ENCODE data around the gene CMTM6. TPM values are rescaled to one million over a fixed set of nuclear protein-coding genes. Genes with fewer than 3 reads are reported as not detected.

Gene CMTM6
- total and polyA plus RNA-seq, 10 of the 15 experiments (the other 5 are each of a cell fraction or from before 2014, with no cell fraction given), result 27.1 to 97.3 (median 61.4) TPM

DNA sequence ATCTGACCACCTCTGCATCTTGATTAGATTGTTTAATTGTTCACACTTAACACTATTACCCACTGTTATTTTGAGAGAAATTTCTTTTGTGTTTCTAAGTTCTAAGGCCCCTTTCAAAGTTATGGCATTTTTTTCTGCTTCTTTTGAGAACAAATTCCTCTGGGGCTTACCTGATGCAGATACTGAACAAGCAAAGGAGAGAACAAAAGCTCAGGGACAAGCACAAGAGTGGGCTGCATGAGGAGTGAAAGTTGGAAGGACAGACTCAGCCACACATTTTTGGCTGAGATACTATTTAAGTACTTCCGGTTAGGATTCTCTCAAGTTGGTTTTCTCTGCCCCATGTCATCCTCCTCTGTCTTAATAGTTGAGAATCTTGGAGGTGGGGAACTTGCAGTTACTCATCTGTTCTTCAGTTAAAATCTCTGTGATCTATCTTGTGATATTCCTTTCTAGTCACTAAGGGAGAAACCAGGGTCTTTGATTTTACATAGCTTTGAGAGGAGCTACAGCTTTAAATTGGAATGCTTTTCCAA, 54.7 kb downstream of the CMTM6 start:
- in situ Hi-C loops (cut with MboI) (no loop called here), intact Hi-C loops (cut with micrococcal nuclease; ENCODE audit: unreplicated experiment) (no loop called here)
- no peaks in the 10 kb centered on the region for H4K20me1 ChIP-seq (ENCODE audit: control insufficient read depth, insufficient read depth)
- FAIRE-seq (no peak), DNase-seq (ENCODE audit: low read depth, low spot score) (no peak), ATAC-seq (no peak)
- no TSS peak for BruUV-seq (replicated peaks)
- 44% methylated on average over 1 of the region's 1 CpG for WGBS (ENCODE audit: insufficient coverage, insufficient replicate concordance, low lambda C conversion rate, missing lambda C conversion rate)
- ChIA-PET CTCF (interaction anchor here (0.8 to 1.5 kb wide), 5 partner anchors 10 to 72 kb away, joined by 3 to 4 read pairs (median 3); no protein-coding TSS in a partner anchor), POLR2A (no interaction called here), RAD21 (ENCODE audit: unreplicated experiment) (interaction anchor here (1.0 to 1.4 kb wide), 3 partner anchors 8 to 73 kb away, joined by 3 read pairs; no protein-coding TSS in a partner anchor), SMC1A (ENCODE audit: uncharacterized antibody, unreplicated experiment) (interaction anchor here (0.9 to 1.7 kb wide), 6 partner anchors 9 to 19 kb away, joined by 3 to 8 read pairs (median 4); no protein-coding TSS in a partner anchor)
- H3K9ac ChIP-seq (ENCODE audit: control insufficient read depth, insufficient read depth, low read length), result no peak overlapping the region
- TF ChIP-seq FOS (IDR thresholded peaks at IDR 0.05; ENCODE audit: borderline replicate concordance, extremely low read depth, insufficient read length) (no peak), ZNF217 (IDR thresholded peaks at IDR 0.05) (no peak), ATF7 (IDR thresholded peaks at IDR 0.05; ENCODE audit: low read depth) (no peak), FOXK2 (IDR thresholded peaks at IDR 0.05) (no peak), BCL11A (IDR thresholded peaks at IDR 0.05; ENCODE audit: low read depth, low read length) (no peak), NBN (IDR thresholded peaks at IDR 0.05) (no peak), YY1 (IDR thresholded peaks at IDR 0.05; ENCODE audit: low read depth, low read length) (no peak), IKZF1 (conservative IDR thresholded peaks at IDR 0.05) (no peak), MYC (IDR thresholded peaks at IDR 0.05; ENCODE audit: insufficient read depth, insufficient read length, insufficient replicate concordance, low read length, severe bottlenecking) (no peak), WRNIP1 (IDR thresholded peaks at IDR 0.05; ENCODE audit: borderline replicate concordance, low read depth, low read length) (no peak), CHD1 (IDR thresholded peaks at IDR 0.05; ENCODE audit: low read depth, low read length) (no peak), JUNB (IDR thresholded peaks at IDR 0.05) (no peak), EP300 (IDR thresholded peaks at IDR 0.05; ENCODE audit: borderline replicate concordance in 1 of 2, control insufficient read depth in 1 of 2, low read depth in 2 of 2, low read length in 2 of 2) (no peak), MXI1 (IDR thresholded peaks at IDR 0.05; ENCODE audit: low read depth, low read length) (no peak), NR2C2 (IDR thresholded peaks at IDR 0.05; ENCODE audit: borderline replicate concordance, control insufficient read depth, insufficient read length, low read depth) (no peak), JUND (IDR thresholded peaks at IDR 0.05; ENCODE audit: low read depth, low read length) (no peak), TBL1XR1 (IDR thresholded peaks at IDR 0.05; ENCODE audit: low read depth, low read length) (no peak)
- TF ChIP-seq, protein P1, sequence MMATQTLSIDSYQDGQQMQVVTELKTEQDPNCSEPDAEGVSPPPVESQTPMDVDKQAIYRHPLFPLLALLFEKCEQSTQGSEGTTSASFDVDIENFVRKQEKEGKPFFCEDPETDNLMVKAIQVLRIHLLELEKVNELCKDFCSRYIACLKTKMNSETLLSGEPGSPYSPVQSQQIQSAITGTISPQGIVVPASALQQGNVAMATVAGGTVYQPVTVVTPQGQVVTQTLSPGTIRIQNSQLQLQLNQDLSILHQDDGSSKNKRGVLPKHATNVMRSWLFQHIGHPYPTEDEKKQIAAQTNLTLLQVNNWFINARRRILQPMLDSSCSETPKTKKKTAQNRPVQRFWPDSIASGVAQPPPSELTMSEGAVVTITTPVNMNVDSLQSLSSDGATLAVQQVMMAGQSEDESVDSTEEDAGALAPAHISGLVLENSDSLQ (IDR thresholded peaks at IDR 0.05), result no peak
- TF ChIP-seq, protein P2, sequence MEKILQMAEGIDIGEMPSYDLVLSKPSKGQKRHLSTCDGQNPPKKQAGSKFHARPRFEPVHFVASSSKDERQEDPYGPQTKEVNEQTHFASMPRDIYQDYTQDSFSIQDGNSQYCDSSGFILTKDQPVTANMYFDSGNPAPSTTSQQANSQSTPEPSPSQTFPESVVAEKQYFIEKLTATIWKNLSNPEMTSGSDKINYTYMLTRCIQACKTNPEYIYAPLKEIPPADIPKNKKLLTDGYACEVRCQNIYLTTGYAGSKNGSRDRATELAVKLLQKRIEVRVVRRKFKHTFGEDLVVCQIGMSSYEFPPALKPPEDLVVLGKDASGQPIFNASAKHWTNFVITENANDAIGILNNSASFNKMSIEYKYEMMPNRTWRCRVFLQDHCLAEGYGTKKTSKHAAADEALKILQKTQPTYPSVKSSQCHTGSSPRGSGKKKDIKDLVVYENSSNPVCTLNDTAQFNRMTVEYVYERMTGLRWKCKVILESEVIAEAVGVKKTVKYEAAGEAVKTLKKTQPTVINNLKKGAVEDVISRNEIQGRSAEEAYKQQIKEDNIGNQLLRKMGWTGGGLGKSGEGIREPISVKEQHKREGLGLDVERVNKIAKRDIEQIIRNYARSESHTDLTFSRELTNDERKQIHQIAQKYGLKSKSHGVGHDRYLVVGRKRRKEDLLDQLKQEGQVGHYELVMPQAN (conservative IDR thresholded peaks at IDR 0.05), result no peak
- H3K79me2 ChIP-seq (ENCODE audit: control insufficient read depth, insufficient read depth, low read length), result no peaks in the 10 kb centered on the region
- H3K36me3 ChIP-seq (ENCODE audit: control insufficient read depth in 2 of 2, insufficient read depth in 2 of 2, low read length in 1 of 2), result no peaks in the 10 kb centered on the region; a peak in 1 of 4 replicates
- no peak overlapping the region for H3K27ac ChIP-seq (ENCODE audit: control insufficient read depth, insufficient read depth)
- peaks cover 0 to 3% of the 10 kb centered on the region in 2 experiments; a peak in 2 of 4 replicates for H3K27me3 ChIP-seq (replicated peaks in 1 of 2; ENCODE audit: control insufficient read depth in 2 of 2, insufficient read depth in 2 of 2, low read length in 1 of 2)
- H3K4me3 ChIP-seq, result no peak overlapping the region
- no peaks in the 10 kb centered on the region; the same call in 1 of the 3 replicates for H3K9me3 ChIP-seq (replicated peaks; ENCODE audit: control insufficient read depth, insufficient read depth, low read length)
- H3K4me1 ChIP-seq (ENCODE audit: control insufficient read depth, insufficient read depth, low read length), result no peaks in the 10 kb centered on the region
- no peak overlapping the region for H3K4me2 ChIP-seq (ENCODE audit: control insufficient read depth, insufficient read depth)
- H2AFZ ChIP-seq (ENCODE audit: control insufficient read depth, low read depth, low read length), result no peak overlapping the region

Data from GM12878 (cell line).